Tibial nerve (tissue), 4 donors: ENCODE measurements around the gene RABL2B.

ENCODE experiments used
- EP300 ChIP-seq, 2 donors: sonication (generic); formaldehyde crosslinking; IDR thresholded peaks; one replicate each; pipeline ENCODE4 v1.6.1; 2017; ENCODE audit warnings: antibody characterized with exemption in 2 of 2, mild to moderate bottlenecking in 1 of 2
- POLR2A ChIP-seq, 2 donors: fragments of 450-650 bp; IDR thresholded peaks; one replicate each; pipeline ENCODE4 v1.6.1; 2017; ENCODE audit warnings: antibody characterized with exemption in 2 of 2, mild to moderate bottlenecking in 2 of 2, moderate library complexity in 2 of 2
- TF ChIP-seq, protein P1 (sequence below), 5 experiments: fragments of 200-600 bp in 3 of 5; fragments of 450-650 bp in 2 of 5; sonication (generic) in 3 of 5; IDR thresholded peaks; one replicate each; pipeline ENCODE4 v1.5.1; 2016 to 2019; ENCODE audit warnings: antibody characterized with exemption in 5 of 5, mild to moderate bottlenecking in 3 of 5, moderate library complexity in 2 of 5

DNA sequence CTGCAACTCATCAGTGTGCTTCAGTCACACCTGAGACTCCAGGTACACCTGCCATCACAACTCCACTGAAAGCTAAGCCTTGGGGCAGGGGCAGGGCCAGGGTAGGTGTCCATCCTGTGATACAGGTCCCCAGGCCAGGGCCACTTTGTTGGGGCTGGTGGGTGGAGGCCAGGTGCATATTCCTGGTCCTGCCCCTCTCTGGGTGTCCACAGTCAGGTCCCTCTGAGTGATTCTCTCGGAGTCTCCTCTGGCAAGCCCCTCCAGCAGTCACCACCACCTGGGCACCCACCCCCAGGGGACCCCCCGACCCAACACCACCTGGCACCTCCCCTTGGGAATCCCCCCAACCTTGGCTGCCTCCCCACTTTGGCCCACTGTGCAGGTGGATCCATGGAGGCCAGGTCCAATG, 54.9 kb downstream of the RABL2B start:
- no peak for TF ChIP-seq POLR2A (IDR thresholded peaks at IDR 0.05)
- TF ChIP-seq, protein P1, sequence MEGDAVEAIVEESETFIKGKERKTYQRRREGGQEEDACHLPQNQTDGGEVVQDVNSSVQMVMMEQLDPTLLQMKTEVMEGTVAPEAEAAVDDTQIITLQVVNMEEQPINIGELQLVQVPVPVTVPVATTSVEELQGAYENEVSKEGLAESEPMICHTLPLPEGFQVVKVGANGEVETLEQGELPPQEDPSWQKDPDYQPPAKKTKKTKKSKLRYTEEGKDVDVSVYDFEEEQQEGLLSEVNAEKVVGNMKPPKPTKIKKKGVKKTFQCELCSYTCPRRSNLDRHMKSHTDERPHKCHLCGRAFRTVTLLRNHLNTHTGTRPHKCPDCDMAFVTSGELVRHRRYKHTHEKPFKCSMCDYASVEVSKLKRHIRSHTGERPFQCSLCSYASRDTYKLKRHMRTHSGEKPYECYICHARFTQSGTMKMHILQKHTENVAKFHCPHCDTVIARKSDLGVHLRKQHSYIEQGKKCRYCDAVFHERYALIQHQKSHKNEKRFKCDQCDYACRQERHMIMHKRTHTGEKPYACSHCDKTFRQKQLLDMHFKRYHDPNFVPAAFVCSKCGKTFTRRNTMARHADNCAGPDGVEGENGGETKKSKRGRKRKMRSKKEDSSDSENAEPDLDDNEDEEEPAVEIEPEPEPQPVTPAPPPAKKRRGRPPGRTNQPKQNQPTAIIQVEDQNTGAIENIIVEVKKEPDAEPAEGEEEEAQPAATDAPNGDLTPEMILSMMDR (IDR thresholded peaks at IDR 0.05): no peak
- no peak for TF ChIP-seq EP300 (IDR thresholded peaks at IDR 0.05)
